OCI-LY7 (cell line): Measurements from ENCODE around the gene STX11. TPM values are rescaled to one million over a fixed set of nuclear protein-coding genes. Genes with fewer than 3 reads are reported as not detected.

Experiments used
- BruUV-seq: library from RNA; stranded (reverse); fragments of 400-500 nt; replicated peaks from 2 replicates; lab custom pipeline; 2021; lab: Mats Ljungman, UMichigan
- CTCF ChIA-PET: fragments of 300-600 bp; sonication (Branson Sonifier 250); formaldehyde crosslinking; loops from one replicate; lab custom pipeline; 2022; ENCODE audit warnings: antibody characterized with exemption; ENCODE audit not compliant: unreplicated experiment; lab: Charles Lee
- POLR2A ChIA-PET: fragments of 300-600 bp; sonication (Branson Sonifier 250); formaldehyde crosslinking; loops from one replicate; lab custom pipeline; 2022; ENCODE audit warnings: antibody characterized with exemption; lab: Charles Lee
- DNase-seq: peaks from one replicate; pipeline ENCODE4 v3.0.0-alpha.2; 2015; ENCODE audit warnings: low spot score
- H2AFZ ChIP-seq: fragments of 200-600 bp; sonication (generic), shearing (Covaris generic); 2 replicates; pipeline ENCODE4 v1.6.1; 2014; ENCODE audit warnings: mild to moderate bottlenecking, antibody characterized with exemption, low read length, moderate library complexity
- H3K27ac ChIP-seq: fragments of 200-600 bp; sonication (generic); 2 replicates; pipeline ENCODE4 v1.5.1; 2014; ENCODE audit warnings: mixed run types, low read depth, mild to moderate bottlenecking, moderate library complexity, low read length, inconsistent platforms; ENCODE audit not compliant: poor library complexity, severe bottlenecking
- H3K36me3 ChIP-seq: fragments of 200-600 bp; sonication (generic); 2 replicates; pipeline ENCODE4 v1.6.1; 2014; ENCODE audit warnings: mild to moderate bottlenecking, antibody characterized with exemption, low read length, moderate library complexity, mixed read lengths; ENCODE audit not compliant: insufficient read depth
- H3K4me1 ChIP-seq: fragments of 200-600 bp; sonication (generic); 2 replicates; pipeline ENCODE4 v1.5.1; 2014; ENCODE audit warnings: mild to moderate bottlenecking, low read length; ENCODE audit not compliant: insufficient read depth, poor library complexity, severe bottlenecking
- H3K4me2 ChIP-seq: fragments of 200-600 bp; sonication (generic); 2 replicates; pipeline ENCODE4 v1.6.1; 2014; ENCODE audit warnings: mild to moderate bottlenecking, low read length
- H3K4me3 ChIP-seq: fragments of 200-600 bp; sonication (generic); 2 replicates; pipeline ENCODE4 v1.5.1; 2014; ENCODE audit warnings: mild to moderate bottlenecking, low read depth, low read length; ENCODE audit not compliant: poor library complexity, severe bottlenecking
- H3K79me2 ChIP-seq: fragments of 200-600 bp; sonication (generic); 2 replicates; pipeline ENCODE4 v1.6.1; 2016; ENCODE audit warnings: low read depth, mild to moderate bottlenecking, low read length, moderate library complexity, mixed read lengths; ENCODE audit not compliant: insufficient read depth
- H3K9me2 ChIP-seq: fragments of 200-600 bp; sonication (generic); 2 replicates; pipeline ENCODE4 v1.6.1; 2016; ENCODE audit warnings: mild to moderate bottlenecking, low read length, mixed read lengths; ENCODE audit not compliant: insufficient read depth
- H3K9me3 ChIP-seq: fragments of 200-600 bp; sonication (generic); 2 replicates; pipeline ENCODE4 v1.6.1; 2014; ENCODE audit warnings: mild to moderate bottlenecking, mixed run types, low read length, mixed read lengths
- H4K20me1 ChIP-seq: fragments of 200-600 bp; sonication (generic); 2 replicates; pipeline ENCODE4 v1.6.1; 2014; ENCODE audit warnings: mild to moderate bottlenecking, antibody characterized with exemption, low read length, moderate library complexity, mixed read lengths; ENCODE audit not compliant: insufficient read depth
- EZH2phosphoT487 ChIP-seq: fragments of 200-600 bp; sonication (generic); IDR thresholded peaks from 2 replicates; pipeline ENCODE4 v1.6.1; 2018; ENCODE audit warnings: low read depth, borderline replicate concordance, mild to moderate bottlenecking, mixed run types, antibody characterized with exemption, low read length, moderate library complexity, mixed read lengths
- intact Hi-C: fragments of 100-400 bp; cut with micrococcal nuclease; formaldehyde crosslinking; loops from one replicate; pipeline ENCODE4 v1.10.0; 2022; ENCODE audit not compliant: unreplicated experiment
- total RNA-seq, 2 experiments: library from RNA; depleted of rRNA in 1 of 2; stranded (reverse); fragments of >200 nt in 1 of 2; shearing (Covaris generic) in 1 of 2; gene quantifications; 2 replicates each; pipeline ENCODE4 v1.2.3, GENCODE V29; 2014 to 2022
- TF ChIP-seq, protein P1 (sequence below): fragments of 200-600 bp; sonication (generic); conservative IDR thresholded peaks from 2 replicates; pipeline ENCODE4 v1.5.1; 2014; ENCODE audit warnings: mild to moderate bottlenecking, antibody characterized with exemption, low read length, moderate library complexity, mixed read lengths

STX11 gene
- total RNA-seq, 2 experiments from 2014 or later: 0.16 to 1.1 TPM

DNA sequence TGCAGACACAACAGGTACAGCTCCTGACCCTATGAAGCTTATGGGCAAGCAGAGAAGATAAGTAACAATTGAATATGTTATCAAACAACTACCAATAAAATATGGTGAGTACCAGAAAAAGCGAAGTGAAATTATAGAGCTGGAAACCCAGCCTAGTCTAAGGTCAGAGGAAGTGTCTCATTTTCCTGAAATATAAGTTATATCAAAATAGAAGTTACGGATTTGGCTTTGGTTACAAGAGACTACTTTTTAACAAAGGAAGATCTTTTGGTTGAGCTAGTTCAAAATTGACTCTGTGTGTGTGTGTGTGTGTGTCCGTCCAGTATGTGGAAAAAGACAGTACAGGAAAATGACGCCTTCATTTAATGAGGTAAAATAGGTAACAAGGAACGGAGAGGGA, 8.9 kb downstream of the STX11 start:
- intact Hi-C loops: no loop called here
- Histone ChIP-seq H3K4me3 (no peak overlapping the region), H3K27ac (no peak overlapping the region), H3K36me3 (no peaks in the 10 kb centered on the region), H2AFZ (no peak overlapping the region), H4K20me1 (no peaks in the 10 kb centered on the region), H3K9me3 (no peaks in the 10 kb centered on the region), H3K79me2 (no peaks in the 10 kb centered on the region), H3K9me2 (no peaks in the 10 kb centered on the region), H3K4me2 (no peak overlapping the region), H3K4me1 (no peaks in the 10 kb centered on the region)
- no TSS peak for BruUV-seq
- POLR2A ChIA-PET: interaction anchor here (1.6 kb wide), 1 partner anchor 16 kb away, joined by 5 read pairs; no protein-coding TSS in a partner anchor
- CTCF ChIA-PET: no interaction called here
- no peak for DNase-seq
- TF ChIP-seq, protein P1, sequence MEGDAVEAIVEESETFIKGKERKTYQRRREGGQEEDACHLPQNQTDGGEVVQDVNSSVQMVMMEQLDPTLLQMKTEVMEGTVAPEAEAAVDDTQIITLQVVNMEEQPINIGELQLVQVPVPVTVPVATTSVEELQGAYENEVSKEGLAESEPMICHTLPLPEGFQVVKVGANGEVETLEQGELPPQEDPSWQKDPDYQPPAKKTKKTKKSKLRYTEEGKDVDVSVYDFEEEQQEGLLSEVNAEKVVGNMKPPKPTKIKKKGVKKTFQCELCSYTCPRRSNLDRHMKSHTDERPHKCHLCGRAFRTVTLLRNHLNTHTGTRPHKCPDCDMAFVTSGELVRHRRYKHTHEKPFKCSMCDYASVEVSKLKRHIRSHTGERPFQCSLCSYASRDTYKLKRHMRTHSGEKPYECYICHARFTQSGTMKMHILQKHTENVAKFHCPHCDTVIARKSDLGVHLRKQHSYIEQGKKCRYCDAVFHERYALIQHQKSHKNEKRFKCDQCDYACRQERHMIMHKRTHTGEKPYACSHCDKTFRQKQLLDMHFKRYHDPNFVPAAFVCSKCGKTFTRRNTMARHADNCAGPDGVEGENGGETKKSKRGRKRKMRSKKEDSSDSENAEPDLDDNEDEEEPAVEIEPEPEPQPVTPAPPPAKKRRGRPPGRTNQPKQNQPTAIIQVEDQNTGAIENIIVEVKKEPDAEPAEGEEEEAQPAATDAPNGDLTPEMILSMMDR: no peak

DNA sequence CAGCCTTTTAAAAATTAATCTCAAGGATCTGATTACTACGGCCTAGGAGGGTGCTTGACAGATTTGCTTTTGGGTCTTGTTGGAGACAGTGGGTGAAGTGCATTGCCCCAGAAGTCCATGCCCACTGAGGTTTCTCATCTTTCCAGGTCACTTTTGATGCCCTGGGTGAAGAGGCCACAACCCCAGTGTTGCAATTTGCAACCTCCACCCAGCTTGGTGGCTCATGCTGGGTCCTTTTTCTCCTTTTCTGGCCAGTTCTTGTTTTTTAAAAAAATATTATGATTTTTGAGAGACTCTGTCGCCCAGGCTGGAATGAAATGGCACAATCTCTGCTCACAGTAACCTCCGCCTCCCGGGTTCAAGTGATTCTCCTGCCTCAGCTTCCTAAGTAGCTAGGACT, 9.4 kb downstream of the STX11 start:
- intact Hi-C loops: no loop called here
- Histone ChIP-seq H3K36me3 (no peaks in the 10 kb centered on the region), H3K9me3 (no peaks in the 10 kb centered on the region), H2AFZ (no peak overlapping the region), H4K20me1 (no peaks in the 10 kb centered on the region), H3K4me1 (no peaks in the 10 kb centered on the region), H3K4me3 (no peak overlapping the region), H3K9me2 (no peaks in the 10 kb centered on the region), H3K4me2 (no peak overlapping the region), H3K79me2 (no peaks in the 10 kb centered on the region), H3K27ac (no peak overlapping the region)
- no peak for DNase-seq
- POLR2A ChIA-PET: interaction anchor here (1.6 kb wide), 1 partner anchor 17 kb away, joined by 5 read pairs; no protein-coding TSS in a partner anchor
- no TSS peak for BruUV-seq
- CTCF ChIA-PET: no interaction called here
- TF ChIP-seq EZH2phosphoT487: no peak
- TF ChIP-seq, protein P1: no peak

DNA sequence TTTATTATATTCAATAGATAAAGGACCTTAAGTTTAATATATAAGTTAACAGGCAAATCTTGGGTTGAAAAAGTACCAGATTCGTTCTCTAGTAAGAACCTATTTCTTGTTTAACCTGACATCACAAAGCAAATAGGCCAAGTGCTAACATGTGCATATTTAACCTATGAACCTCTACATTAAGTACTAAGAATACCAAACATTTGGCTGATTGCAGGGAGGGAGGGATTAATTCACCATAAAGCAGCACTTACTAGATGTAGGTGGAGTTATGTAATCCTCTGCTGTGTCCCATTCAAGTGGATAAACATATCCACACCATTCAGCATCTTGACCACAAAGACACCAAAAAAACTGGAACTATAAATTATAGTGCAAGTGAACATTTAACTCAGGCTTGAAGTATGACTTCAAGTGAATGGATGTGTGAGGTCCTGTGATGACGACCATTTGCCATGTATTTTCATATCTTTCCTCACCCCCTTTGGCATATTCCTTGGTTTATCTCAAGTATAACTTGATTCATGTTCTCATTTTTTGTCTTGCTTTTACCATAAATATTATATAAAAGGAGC, 10.2 kb downstream of the STX11 start:
- Histone ChIP-seq H3K27ac (no peak overlapping the region), H3K4me3 (no peak overlapping the region), H3K9me3 (no peaks in the 10 kb centered on the region), H4K20me1 (no peaks in the 10 kb centered on the region), H3K9me2 (no peaks in the 10 kb centered on the region), H3K79me2 (no peaks in the 10 kb centered on the region), H3K4me1 (no peaks in the 10 kb centered on the region), H3K36me3 (no peaks in the 10 kb centered on the region), H3K4me2 (no peak overlapping the region), H2AFZ (no peak overlapping the region)
- DNase-seq: no peak
- BruUV-seq: no TSS peak
- CTCF ChIA-PET: no interaction called here
- intact Hi-C loops: no loop called here
- POLR2A ChIA-PET: interaction anchor here (0.8 to 1.6 kb wide), 3 partner anchors 9 to 18 kb away, joined by 3 to 5 read pairs (median 3); no protein-coding TSS in a partner anchor
- no peak for TF ChIP-seq EZH2phosphoT487
- TF ChIP-seq, protein P1: no peak
